ENCODE measurements around the gene EHHADH.

GRCh38 chr3:185264849-185265553 lies 11.2 kb upstream of the EHHADH start:
- TF ChIP-seq CTCF (IDR thresholded peaks at IDR 0.05; ENCODE audit: low read length) (no peak), EZH2 (IDR thresholded peaks at IDR 0.05; ENCODE audit: borderline replicate concordance, low read length) (no peak)

Data from OCI-LY1 (cell line).